Endothelial cell of umbilical vein (primary cell): ENCODE data around the gene ULK4. TPM values are rescaled to one million over a fixed set of nuclear protein-coding genes. Genes with fewer than 3 reads are reported as not detected.

Experiments
- BruUV-seq: library from RNA; stranded (reverse); fragments of 400-500 nt; replicated peaks from 2 replicates; lab custom pipeline; 2021; lab: Mats Ljungman, UMichigan
- CTCF ChIA-PET: fragments of 300-600, 350-600 bp; sonication (Branson Sonifier 250); formaldehyde crosslinking; loops from one replicate; lab custom pipeline; 2021; ENCODE audit warnings: antibody characterized with exemption, inconsistent platforms; lab: Charles Lee
- POLR2A ChIA-PET: fragments of 300-600, 350-600 bp; sonication (Branson Sonifier 250); formaldehyde crosslinking; loops from one replicate; lab custom pipeline; 2021; ENCODE audit warnings: antibody characterized with exemption, inconsistent platforms; lab: Charles Lee
- DNase-seq: peaks from one replicate; pipeline ENCODE4 v3.0.0-alpha.2; 2011; ENCODE audit warnings: low read depth, low spot score
- FAIRE-seq: peaks from 2 replicates; lab custom pipeline; 2011; peaks lifted over from hg19 to GRCh38; lab: Jason Lieb, UNC
- H2AFZ ChIP-seq: 2 replicates; pipeline ENCODE4 v1.6.0; 2012; ENCODE audit warnings: low read depth, low read length, control low read depth, inconsistent platforms
- H3K27ac ChIP-seq: 2 replicates; pipeline ENCODE4 v1.5.1; 2011; ENCODE audit warnings: low read depth, mild to moderate bottlenecking, control low read depth, low read length, moderate library complexity; ENCODE audit not compliant: insufficient read depth
- H3K27me3 ChIP-seq, 2 experiments: 2 replicates each; pipeline versions ENCODE4 v1.6.0 to v1.6.1; 2011; ENCODE audit warnings: low read length in 2 of 2, mixed read lengths in 1 of 2; ENCODE audit not compliant: control insufficient read depth in 2 of 2, insufficient read depth in 2 of 2
- H3K36me3 ChIP-seq, 2 experiments: 2 replicates in 1 of 2; 3 replicates in 1 of 2; pipeline ENCODE4 v1.5.1; 2011; ENCODE audit warnings: low read length in 2 of 2, mild to moderate bottlenecking in 1 of 2, moderate library complexity in 1 of 2; ENCODE audit not compliant: control insufficient read depth in 2 of 2, insufficient read depth in 2 of 2; ENCODE audit errors: extremely low read depth in 1 of 2
- H3K4me1 ChIP-seq: 3 replicates; pipeline ENCODE4 v1.5.1; 2011; ENCODE audit warnings: mild to moderate bottlenecking, low read length; ENCODE audit not compliant: control insufficient read depth, insufficient read depth; ENCODE audit errors: extremely low read depth
- H3K4me2 ChIP-seq: 2 replicates; pipeline ENCODE4 v1.6.1; 2011; ENCODE audit warnings: low read length, control low read depth, mixed read lengths; ENCODE audit not compliant: insufficient read depth
- H3K4me3 ChIP-seq, 3 experiments: fragments of 200-600 bp in 1 of 3; sonication (generic), shearing (Covaris generic) in 1 of 3; replicated peaks in 1 of 3; 2 replicates each; pipeline ENCODE4 v1.5.1; 2011 to 2016; ENCODE audit warnings: control low read depth in 3 of 3, low read length in 3 of 3, mild to moderate bottlenecking in 2 of 3, inconsistent platforms in 1 of 3, low read depth in 1 of 3, moderate library complexity in 1 of 3; ENCODE audit not compliant: insufficient read depth in 1 of 3
- H3K79me2 ChIP-seq: 2 replicates; pipeline ENCODE4 v1.6.0; 2012; ENCODE audit warnings: low read length, inconsistent platforms; ENCODE audit not compliant: control insufficient read depth, insufficient read depth
- H3K9ac ChIP-seq: replicated peaks from 2 replicates; pipeline ENCODE3; 2011; ENCODE audit warnings: low read length, control low read depth; ENCODE audit not compliant: insufficient read depth; ENCODE audit errors: extremely low read depth
- H3K9me1 ChIP-seq: replicated peaks from 3 replicates; pipeline ENCODE4 v1.6.0; 2011; ENCODE audit warnings: mild to moderate bottlenecking, low read length; ENCODE audit not compliant: control insufficient read depth, insufficient read depth; ENCODE audit errors: extremely low read depth
- H3K9me3 ChIP-seq: replicated peaks from 2 replicates; pipeline ENCODE4 v1.5.1; 2012; ENCODE audit warnings: low read length, inconsistent platforms; ENCODE audit not compliant: control insufficient read depth, insufficient read depth
- H4K20me1 ChIP-seq: replicated peaks from 2 replicates; pipeline ENCODE3; 2011; ENCODE audit warnings: mild to moderate bottlenecking, low read length; ENCODE audit not compliant: control insufficient read depth, insufficient read depth; ENCODE audit errors: extremely low read depth
- EZH2 ChIP-seq: IDR thresholded peaks from 2 replicates; pipeline ENCODE4 v1.6.1; 2012; ENCODE audit warnings: borderline replicate concordance, low read depth, mild to moderate bottlenecking, moderate library complexity, low read length, inconsistent platforms; ENCODE audit not compliant: severe bottlenecking
- FOS ChIP-seq: IDR thresholded peaks from 2 replicates; pipeline ENCODE4 v1.6.1; 2011; ENCODE audit warnings: mild to moderate bottlenecking, low read length, moderate library complexity, borderline replicate concordance; ENCODE audit not compliant: insufficient read depth
- GATA2 ChIP-seq: IDR thresholded peaks from 2 replicates; pipeline ENCODE4 v1.7.0; 2011; ENCODE audit warnings: low read depth, mild to moderate bottlenecking, moderate library complexity, mixed read lengths, low read length; ENCODE audit not compliant: insufficient read length, insufficient read depth
- JUN ChIP-seq: IDR thresholded peaks from 2 replicates; pipeline ENCODE4 v1.6.1; 2011; ENCODE audit warnings: borderline replicate concordance, low read depth; ENCODE audit not compliant: insufficient read length, insufficient read depth
- POLR2A ChIP-seq: IDR thresholded peaks from 2 replicates; pipeline ENCODE4 v1.6.1; 2012; ENCODE audit warnings: low read depth, mild to moderate bottlenecking, control low read depth, low read length
- POLR2AphosphoS5 ChIP-seq: IDR thresholded peaks from 2 replicates; pipeline ENCODE4 v1.6.1; 2012; ENCODE audit warnings: low read depth, mild to moderate bottlenecking, control low read depth, low read length, moderate library complexity; ENCODE audit not compliant: insufficient read depth
- dilution Hi-C: fragments of 300-500 bp; cut with MboI; formaldehyde crosslinking; loops from one replicate; pipeline ENCODE4 v1.15.0; 2019; ENCODE audit warnings: low sequenced_read_pairs; ENCODE audit not compliant: extremely low pct_ligation_motif_present
- intact Hi-C: fragments of 100-400 bp; cut with micrococcal nuclease; formaldehyde crosslinking; loops from one replicate; pipeline ENCODE4 v1.10.0; 2022
- polyA plus RNA-seq, 4 experiments: library from polyadenylated mRNA; depleted of rRNA in 3 of 4; stranded (reverse) in 3 of 4; unstranded in 1 of 4; fragments of >200 nt; gene quantifications; 2 replicates each; pipeline versions ENCODE4 v1.2.1 to v1.2.3, GENCODE V29; 2011 to 2012; ENCODE audit warnings: missing spikeins in 1 of 4
- total RNA-seq: library from RNA; stranded (reverse); gene quantifications from 2 replicates; pipeline ENCODE4 v1.2.3, GENCODE V29; 2021
- TF ChIP-seq, protein P1 (sequence below): IDR thresholded peaks from 2 replicates; pipeline ENCODE4 v1.6.1; 2011; ENCODE audit not compliant: insufficient read depth, insufficient read length

The ULK4 gene
- total and polyA plus RNA-seq, 2 donors (not counting 3 experiments of a cell fraction or from before 2014, with no cell fraction given) = 3.3 to 16.0 TPM

DNA sequence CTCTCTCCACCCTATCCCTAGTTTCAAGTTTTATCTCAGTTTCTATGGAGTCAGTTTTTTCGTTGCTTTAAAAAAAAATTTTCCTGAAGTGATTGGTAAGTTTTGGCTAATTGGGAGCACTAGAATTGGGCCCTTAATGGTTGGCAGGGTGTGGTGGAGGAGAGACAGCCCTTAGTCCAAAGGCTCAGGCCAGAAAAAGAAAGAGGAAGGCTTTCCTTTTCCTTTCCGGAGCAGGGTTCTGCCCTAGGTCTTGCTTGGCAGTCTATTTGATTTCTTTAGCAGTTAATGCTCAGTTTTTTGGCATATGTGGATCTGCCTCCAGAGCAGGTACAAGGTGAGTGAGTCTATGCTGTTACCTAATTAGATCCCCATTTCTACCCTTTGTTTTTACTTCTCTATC, 739.9 kb downstream of the ULK4 start:
- Histone ChIP-seq H3K4me2 (no peak overlapping the region), H3K4me1 (peaks cover 9% of the 10 kb centered on the region), H3K36me3 (peaks cover 20 to 22% of the 10 kb centered on the region in 2 experiments), H3K9ac (no peak overlapping the region), H3K27ac (no peak overlapping the region), H3K4me3 (no peak overlapping the region), H3K79me2 (peaks cover 95% of the 10 kb centered on the region), H2AFZ (no peak overlapping the region), H4K20me1 (peaks cover 30% of the 10 kb centered on the region), H3K9me1 (no peaks in the 10 kb centered on the region), H3K9me3 (no peaks in the 10 kb centered on the region), H3K27me3 (no peaks in the 10 kb centered on the region)
- DNase-seq = no peak
- dilution Hi-C loops = no loop called here
- ChIA-PET POLR2A (no interaction called here), CTCF (no interaction called here)
- BruUV-seq = no TSS peak
- TF ChIP-seq, protein P1, sequence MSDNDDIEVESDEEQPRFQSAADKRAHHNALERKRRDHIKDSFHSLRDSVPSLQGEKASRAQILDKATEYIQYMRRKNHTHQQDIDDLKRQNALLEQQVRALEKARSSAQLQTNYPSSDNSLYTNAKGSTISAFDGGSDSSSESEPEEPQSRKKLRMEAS = no peak
- TF ChIP-seq EZH2 = no peak
- FAIRE-seq = no peak
- intact Hi-C loops = loop anchor here (5.0 kb wide), 3 partner anchors 250 to 640 kb away; no protein-coding TSS in a partner anchor

DNA sequence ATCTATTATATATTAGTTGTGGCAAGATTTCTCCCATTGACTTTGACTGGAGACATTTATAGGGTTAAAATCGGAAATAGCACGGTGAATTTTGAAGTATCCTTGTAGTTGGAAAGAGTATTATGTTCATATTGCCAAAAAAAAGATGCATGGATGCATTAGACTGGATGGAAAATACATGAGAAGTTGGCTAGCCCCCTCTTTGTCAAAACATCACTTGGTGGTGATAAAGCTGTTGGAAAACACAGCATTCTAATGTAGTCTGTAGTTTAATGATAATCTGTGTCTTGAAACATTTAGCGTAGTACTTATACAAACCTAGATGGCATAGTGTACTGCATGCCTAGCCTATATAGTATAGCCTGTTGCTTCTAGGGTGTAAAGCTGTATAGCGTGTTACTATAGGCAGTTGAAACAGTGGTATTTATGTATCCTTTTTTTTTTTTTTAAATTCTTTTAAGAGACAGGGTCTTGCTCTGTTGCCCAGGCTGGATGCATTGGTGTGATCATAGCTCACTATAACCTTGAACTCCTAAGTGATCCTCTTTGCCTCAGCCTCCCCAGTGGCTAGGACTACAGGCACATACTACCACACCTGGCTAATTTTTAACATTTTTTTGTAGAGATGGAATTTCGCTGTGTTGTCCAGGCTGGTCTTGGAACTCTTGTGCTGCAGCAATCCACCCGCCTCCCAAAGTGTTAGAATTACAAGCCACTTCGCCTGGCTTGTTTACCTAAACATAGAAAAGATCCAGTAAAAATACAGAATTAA, 740.8 kb downstream of the ULK4 start:
- intact Hi-C loops = loop anchor here (5.0 kb wide), 3 partner anchors 249 to 639 kb away; no protein-coding TSS in a partner anchor
- Histone ChIP-seq H3K9ac (no peak overlapping the region), H3K9me1 (no peaks in the 10 kb centered on the region), H3K27ac (no peak overlapping the region), H2AFZ (no peak overlapping the region), H3K4me1 (peaks cover 15% of the 10 kb centered on the region), H3K79me2 (peaks cover 95% of the 10 kb centered on the region), H3K36me3 (peaks cover 13 to 16% of the 10 kb centered on the region in 2 experiments), H3K27me3 (no peaks in the 10 kb centered on the region), H4K20me1 (peaks cover 33% of the 10 kb centered on the region), H3K4me2 (no peak overlapping the region), H3K4me3 (no peak overlapping the region), H3K9me3 (no peaks in the 10 kb centered on the region)
- DNase-seq (no peak), FAIRE-seq (no peak)
- POLR2A ChIA-PET = no interaction called here
- no peak for TF ChIP-seq POLR2A
- no peak for TF ChIP-seq GATA2
- TF ChIP-seq, protein P1 = no peak
- no peak for TF ChIP-seq FOS
- TF ChIP-seq EZH2 = no peak
- TF ChIP-seq POLR2AphosphoS5 = no peak
- TF ChIP-seq JUN = no peak
- CTCF ChIA-PET = no interaction called here
- no TSS peak for BruUV-seq
- dilution Hi-C loops = no loop called here
